Regular cardiac myocyte (primary cell): ENCODE measurements around the gene TUG1. TPM values are rescaled to one million over a fixed set of nuclear protein-coding genes. Genes with fewer than 3 reads are reported as not detected.

Experiments
- total RNA-seq: library from RNA; depleted of rRNA; stranded (reverse); fragments of >200 nt; gene quantifications from 2 replicates; pipeline ENCODE4 v1.2.3, GENCODE V29; 2014

Gene TUG1
- total RNA-seq, result 31.9 and 36.2 TPM in 2 replicates

DNA sequence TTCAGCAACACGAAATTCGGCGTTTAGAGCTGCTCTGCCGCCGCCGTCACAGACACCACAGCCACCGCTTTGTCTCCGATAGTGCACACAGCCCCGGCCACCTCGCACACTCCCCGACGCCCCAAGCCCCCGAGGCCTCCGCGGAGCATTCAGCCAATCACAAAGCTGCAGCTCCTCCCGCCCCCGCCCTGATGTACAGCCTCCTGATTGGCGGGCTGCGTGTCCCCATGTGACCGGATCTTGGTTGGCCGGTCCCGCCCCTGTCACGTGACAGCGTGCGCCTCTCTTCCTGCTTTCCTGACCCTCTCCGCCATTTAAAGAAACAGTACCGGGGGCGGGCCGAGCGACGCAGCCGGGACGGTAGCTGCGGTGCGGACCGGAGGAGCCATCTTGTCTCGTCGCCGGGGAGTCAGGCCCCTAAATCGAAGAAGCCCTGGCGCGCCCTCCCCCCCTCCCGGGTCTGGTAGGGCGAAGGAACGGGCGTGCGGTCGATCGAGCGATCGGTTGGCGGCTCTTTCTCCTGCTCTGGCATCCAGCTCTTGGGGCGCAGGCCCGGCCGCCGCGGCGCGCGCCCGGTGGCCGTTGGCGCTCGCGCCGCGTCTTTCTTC is at the start of gene TUG1:
Gene TUG1, plus strand, starts transcription at position 342 of the 608 bp plus-strand sequence.

DNA sequence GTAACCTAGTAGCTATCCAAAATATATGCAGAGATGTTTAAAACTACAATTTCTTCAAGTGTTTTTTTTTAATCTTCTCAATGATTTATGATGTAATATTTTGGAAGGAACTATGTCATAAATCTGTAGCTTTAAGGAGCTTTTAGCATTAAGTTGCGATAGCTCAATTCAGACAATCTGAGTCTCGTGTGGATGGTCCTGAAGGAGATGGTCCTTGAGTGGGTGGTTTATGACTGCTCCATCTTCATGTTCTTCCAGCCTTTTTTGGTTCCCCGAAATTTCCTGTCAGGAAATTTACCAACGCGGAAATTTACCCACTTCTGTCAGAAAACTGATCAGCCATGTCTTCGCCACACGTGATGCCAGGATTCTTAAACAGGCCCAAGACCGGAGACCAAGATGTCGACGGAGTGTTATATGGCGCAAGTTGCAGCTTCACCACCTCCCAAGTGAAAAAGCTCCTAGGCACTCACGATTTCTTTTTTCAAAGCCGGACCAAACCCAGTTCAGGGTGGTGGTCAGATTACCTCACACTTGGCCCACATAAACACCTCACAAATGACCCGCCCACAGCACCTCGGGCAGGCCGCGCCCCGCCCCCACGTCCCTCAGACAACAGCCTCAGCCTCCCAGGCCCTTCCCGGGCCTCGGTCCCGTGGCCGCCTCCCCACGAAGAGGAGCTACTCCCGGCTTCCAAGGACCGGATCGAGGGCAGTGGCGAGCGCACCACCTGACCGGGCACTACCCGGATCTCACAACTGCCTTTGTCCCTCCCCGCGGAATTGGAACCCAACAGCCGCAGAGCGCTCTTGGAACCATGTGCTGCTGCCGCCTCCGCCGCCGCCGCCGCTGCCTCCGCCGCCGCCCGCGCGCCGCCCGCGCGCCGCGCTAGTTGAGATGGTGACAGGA is 796 bp upstream of the TUG1 start, which contains the start of gene MORC2:
Gene MORC2, minus strand, starts transcription at position 760 of the 909 bp plus-strand sequence. CDS start 885 bp downstream, outside the sequence.

Other genes with a start within 250 kb of the TUG1 start
- gene MORC2, start 491 bp upstream of the TUG1 start, total RNA-seq, result 11.3 and 16.3 TPM in 2 replicates
- 101 and 248 TPM in 2 replicates for gene SMTN, start 112.1 kb downstream of the TUG1 start, total RNA-seq
- gene SELENOM, start 138.3 kb downstream of the TUG1 start, total RNA-seq, result 80.7 and 176 TPM in 2 replicates
- under 0.01 TPM in 1 of 2 replicates, not detected in the other for gene INPP5J, start 153.7 kb downstream of the TUG1 start, total RNA-seq
- not detected in 2 replicates for gene PLA2G3, start 171.2 kb downstream of the TUG1 start, total RNA-seq
- 15.7 and 38.1 TPM in 2 replicates for gene RNF185, start 190.9 kb downstream of the TUG1 start, total RNA-seq
- gene LIMK2, start 243.0 kb downstream of the TUG1 start, total RNA-seq, result 22.8 and 35.2 TPM in 2 replicates